Activated CD8-positive, alpha-beta memory T cell treated with anti-CD3 and anti-CD28 coated beads for 48 hours (primary cell): ENCODE measurements around the gene RPS21.

Experiments
- DNase-seq, 3 experiments: peaks; one replicate each; pipeline ENCODE4 v3.0.0-alpha.2; 2020; ENCODE audit warnings: low read depth in 2 of 3, low spot score in 2 of 3

RPS21 gene

GRCh38 chr20:62353289-62354030 is 33.4 kb upstream of the RPS21 start:
- DNase-seq, result no peak

GRCh38 chr20:62354031-62354808 is 32.7 kb upstream of the RPS21 start:
- no peak for DNase-seq

GRCh38 chr20:62354811-62355341 is 32.0 kb upstream of the RPS21 start:
- DNase-seq, result no peak

- no peak for DNase-seq
Measured at GRCh38 chr20:62355516-62355877, 31.4 kb upstream of the RPS21 start.

- DNase-seq, result no peak
Measured at GRCh38 chr20:62355878-62356588, 30.9 kb upstream of the RPS21 start.

- DNase-seq, result no peak
Measured at GRCh38 chr20:62356589-62357186, 30.2 kb upstream of the RPS21 start.

GRCh38 chr20:62357187-62357667 is 29.7 kb upstream of the RPS21 start:
- DNase-seq, result no peak

- no peak for DNase-seq
Measured at GRCh38 chr20:62357681-62358080, 29.2 kb upstream of the RPS21 start.

- no peak for DNase-seq
Measured at GRCh38 chr20:62358171-62359042, 28.5 kb upstream of the RPS21 start.

GRCh38 chr20:62359043-62359490 is 27.8 kb upstream of the RPS21 start:
- no peak for DNase-seq

GRCh38 chr20:62359491-62360121 is 27.3 kb upstream of the RPS21 start:
- DNase-seq, result no peak

- no peak for DNase-seq
Measured at GRCh38 chr20:62360854-62361798, 25.8 kb upstream of the RPS21 start.

- no peak for DNase-seq
Measured at GRCh38 chr20:62361799-62362589, 24.9 kb upstream of the RPS21 start.

- no peak for DNase-seq
Measured at GRCh38 chr20:62362590-62362940, 24.3 kb upstream of the RPS21 start.

GRCh38 chr20:62362991-62363919 is 23.6 kb upstream of the RPS21 start:
- no peak for DNase-seq

GRCh38 chr20:62363920-62364851 is 22.7 kb upstream of the RPS21 start:
- DNase-seq, result no peak
